ENCODE results near the gene RPS13. TPM values are rescaled to one million over a fixed set of nuclear protein-coding genes. Genes with fewer than 3 reads are reported as not detected.

Gene RPS13
- total RNA-seq: 1,000 to 10,000 TPM in 1 of 4 donors, 100 to 1,000 TPM in 3; 454 to 1,423 (median 780) TPM

DNA sequence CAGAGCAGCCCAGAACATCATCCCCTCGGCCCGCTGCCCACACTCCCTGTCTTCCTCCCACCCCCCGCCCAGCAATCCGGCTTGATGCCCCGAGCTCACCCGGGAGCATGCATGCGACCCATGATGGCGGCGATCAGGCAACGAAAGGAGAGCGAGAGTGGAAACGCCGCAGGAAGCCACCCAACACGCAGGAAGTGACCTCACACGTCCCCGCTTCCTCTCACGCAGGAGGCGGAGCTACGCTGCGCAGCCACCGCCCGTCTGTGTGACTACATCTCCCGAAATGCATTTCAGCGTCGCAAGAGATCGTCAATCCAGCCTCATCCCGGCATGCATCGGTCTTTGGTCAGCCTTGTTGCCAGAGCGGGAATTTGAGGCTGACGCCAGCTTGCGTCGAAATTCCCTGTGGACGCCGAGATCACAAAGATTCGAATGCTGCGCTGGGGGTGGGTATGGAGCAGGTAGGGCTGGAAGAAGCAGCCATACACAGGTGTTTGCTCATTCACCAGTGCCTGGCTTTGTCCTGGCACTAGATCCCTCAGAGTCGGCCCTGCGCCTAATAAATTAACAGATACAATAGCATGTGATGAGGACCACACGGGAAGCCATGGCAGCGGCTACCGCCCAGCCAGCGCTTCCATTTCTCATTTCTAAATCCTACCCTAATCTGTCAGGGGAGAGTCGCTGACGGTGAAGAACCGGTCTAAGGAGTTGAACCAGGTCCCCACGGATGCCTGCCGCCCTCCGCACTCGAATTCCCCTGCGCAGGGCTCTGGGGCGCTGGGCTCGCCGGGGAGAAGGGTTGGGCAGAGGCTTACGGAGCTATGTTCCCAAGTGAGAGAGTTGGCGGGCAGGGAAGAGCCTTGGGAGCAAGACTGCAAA lies at the start of gene RPS13:
Gene RPS13, minus strand, starts transcription at position 148 of the 882 bp plus-strand sequence. Its CDS starts 26 bp downstream, at position 122.
- intact Hi-C loops (cut with DNase I; ENCODE audit: low total_unique reads): no loop called here
- H3K27me3 ChIP-seq: no peaks in the 10 kb centered on the region
- in situ Hi-C loops (cut with MboI; ENCODE audit: low pct_ligation_motif_present in 1 of 4, low pct_unique_long_range_greater_than_20kb in 1 of 4, low sequenced_read_pairs in 3 of 4): no loop called here
- TF ChIP-seq EP300 (IDR thresholded peaks at IDR 0.05; ENCODE audit: low read depth): no peak
- TF ChIP-seq POLR2A (IDR thresholded peaks at IDR 0.05): peak; percentile 92
- TF ChIP-seq POLR2AphosphoS5 (IDR thresholded peaks at IDR 0.05): peak; percentile 91 to 96 (median 93)
- TF ChIP-seq CTCF (IDR thresholded peaks at IDR 0.05): no peak
- WGBS, 2 donors (ENCODE audit: low coverage in 1 of 2): 0% methylated on average over 2 to 36 of the region's 55 CpGs
- peaks cover 0 to 21% (median 7%) of the 10 kb centered on the region in 4 donors for H3K36me3 ChIP-seq
- peak; percentile 97 for DNase-seq
- no peaks in the 10 kb centered on the region for H3K9me3 ChIP-seq
- H3K4me3 ChIP-seq: peak within 1 kb of the TSS; percentile 68 to 85 (median 82)
- H3K27ac ChIP-seq: peak within 1 kb of the TSS; percentile 92 to 94 (median 92)
- peaks cover 11 to 33% (median 22%) of the 10 kb centered on the region in 4 donors for H3K4me1 ChIP-seq

DNA sequence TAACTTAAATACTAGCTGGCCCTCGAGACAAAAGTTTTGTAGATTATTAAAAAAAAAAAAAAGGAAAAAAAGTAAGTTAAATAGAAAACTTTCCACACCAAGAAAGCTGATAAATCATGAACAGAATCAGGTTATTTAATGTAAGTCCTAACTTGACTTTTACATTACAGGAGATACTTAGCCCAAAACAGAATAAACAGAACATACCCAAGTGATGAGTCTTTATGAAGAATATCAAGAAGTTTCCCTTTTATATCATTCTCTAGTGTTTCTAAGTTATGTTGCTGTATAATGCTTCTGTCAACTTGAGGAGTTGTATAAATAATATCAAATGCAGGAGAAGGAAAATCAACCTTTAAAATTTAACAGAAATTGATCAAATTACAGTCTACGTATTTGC lies 44.5 kb upstream of the RPS13 start:
- Histone ChIP-seq H3K4me1 (no peaks in the 10 kb centered on the region), H3K36me3 (peaks cover 0 to 27% (median 4%) of the 10 kb centered on the region in 4 donors), H3K27ac (no peak overlapping the region), H3K4me3 (no peak overlapping the region), H3K27me3 (no peaks in the 10 kb centered on the region), H3K9me3 (no peaks in the 10 kb centered on the region)
- 95 to 97% methylated on average over 2 of the region's 2 CpGs for WGBS, 2 donors (ENCODE audit: low coverage in 1 of 2)
- intact Hi-C loops (cut with DNase I; ENCODE audit: low total_unique reads) (no loop called here), in situ Hi-C loops (cut with MboI; ENCODE audit: low pct_ligation_motif_present in 1 of 4, low pct_unique_long_range_greater_than_20kb in 1 of 4, low sequenced_read_pairs in 3 of 4) (no loop called here)
- DNase-seq: no peak
- TF ChIP-seq EP300 (IDR thresholded peaks at IDR 0.05; ENCODE audit: low read depth): no peak
- no peak for TF ChIP-seq POLR2A (IDR thresholded peaks at IDR 0.05)
- no peak for TF ChIP-seq POLR2AphosphoS5 (IDR thresholded peaks at IDR 0.05)
- no peak for TF ChIP-seq CTCF (IDR thresholded peaks at IDR 0.05)

- no peak for TF ChIP-seq POLR2AphosphoS5 (IDR thresholded peaks at IDR 0.05)
- TF ChIP-seq EP300 (IDR thresholded peaks at IDR 0.05; ENCODE audit: low read depth): no peak
- TF ChIP-seq POLR2A (IDR thresholded peaks at IDR 0.05): no peak
- no peak for TF ChIP-seq CTCF (IDR thresholded peaks at IDR 0.05)
- Histone ChIP-seq H3K4me1 (no peaks in the 10 kb centered on the region), H3K27ac (no peak overlapping the region), H3K36me3 (peaks cover 0 to 47% (median 10%) of the 10 kb centered on the region in 4 donors), H3K27me3 (no peaks in the 10 kb centered on the region), H3K4me3 (no peak overlapping the region), H3K9me3 (no peaks in the 10 kb centered on the region)
- intact Hi-C loops (cut with DNase I; ENCODE audit: low total_unique reads) (no loop called here), in situ Hi-C loops (cut with MboI; ENCODE audit: low pct_ligation_motif_present in 1 of 4, low pct_unique_long_range_greater_than_20kb in 1 of 4, low sequenced_read_pairs in 3 of 4) (no loop called here)
- DNase-seq: no peak
- WGBS, 2 donors (ENCODE audit: low coverage in 1 of 2): 98 to 100% methylated on average over 4 of the region's 4 CpGs
These were observed 39.8 kb upstream of the RPS13 start for GRCh38 chr11:17117262-17117661.

- no peak for DNase-seq
- in situ Hi-C loops (cut with MboI; ENCODE audit: low pct_ligation_motif_present in 1 of 4, low pct_unique_long_range_greater_than_20kb in 1 of 4, low sequenced_read_pairs in 3 of 4): no loop called here
- 56 to 74% methylated on average over 1 of the region's 1 CpG for WGBS, 2 donors (ENCODE audit: low coverage in 1 of 2)
- H3K36me3 ChIP-seq: peaks cover 0 to 45% (median 12%) of the 10 kb centered on the region in 4 donors
- no peaks in the 10 kb centered on the region for H3K27me3 ChIP-seq
- no peak overlapping the region for H3K4me3 ChIP-seq
- intact Hi-C loops (cut with DNase I; ENCODE audit: low total_unique reads): no loop called here
- no peak overlapping the region for H3K27ac ChIP-seq
- H3K4me1 ChIP-seq: no peaks in the 10 kb centered on the region
- H3K9me3 ChIP-seq: no peaks in the 10 kb centered on the region
- TF ChIP-seq POLR2A (IDR thresholded peaks at IDR 0.05) (no peak), POLR2AphosphoS5 (IDR thresholded peaks at IDR 0.05) (no peak), CTCF (IDR thresholded peaks at IDR 0.05) (no peak), EP300 (IDR thresholded peaks at IDR 0.05; ENCODE audit: low read depth) (no peak)
These were observed 38.6 kb upstream of the RPS13 start for GRCh38 chr11:17116117-17116516.
